HL-60 (cell line): ENCODE data around the gene ITGA7.

Experiments used
- CTCF ChIP-seq: IDR thresholded peaks from one replicate; pipeline ENCODE4 v1.5.1; 2011; ENCODE audit warnings: low read length, control low read depth, inconsistent platforms; ENCODE audit not compliant: insufficient read depth
- GABPA ChIP-seq: IDR thresholded peaks from 2 replicates; pipeline ENCODE4 v1.6.1; 2012; ENCODE audit warnings: low read depth

- TF ChIP-seq CTCF: no peak
- TF ChIP-seq GABPA: no peak
These were observed 63.1 kb downstream of the ITGA7 start for GRCh38 chr12:55644591-55644990.
